Measurements from ENCODE around the gene TMC7. TPM values are rescaled to one million over a fixed set of nuclear protein-coding genes. Genes with fewer than 3 reads are reported as not detected.

Gene TMC7
- total and polyA plus RNA-seq, 2 of the 13 experiments (the other 11 are each of a cell fraction or from before 2014, with no cell fraction given) = 1.2 to 5.1 TPM

DNA sequence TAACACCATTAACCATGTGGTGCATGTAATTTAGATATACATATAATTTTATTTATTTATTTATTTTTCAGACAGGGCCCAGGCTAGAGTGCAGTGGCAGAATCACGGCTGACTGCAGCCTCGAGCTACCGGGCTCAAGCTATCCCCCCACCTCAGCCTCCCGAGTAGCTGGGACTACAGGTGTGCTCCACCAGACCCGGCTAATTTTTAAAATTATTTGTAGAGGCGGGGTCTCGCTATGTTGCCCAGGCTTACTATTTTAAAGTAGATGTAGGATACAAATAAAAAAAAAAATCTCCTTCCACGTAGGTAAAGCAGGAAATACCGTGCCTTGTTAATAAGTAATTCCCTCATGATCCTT is 83.2 kb downstream of the TMC7 start (continued):
- TF ChIP-seq, protein P1, sequence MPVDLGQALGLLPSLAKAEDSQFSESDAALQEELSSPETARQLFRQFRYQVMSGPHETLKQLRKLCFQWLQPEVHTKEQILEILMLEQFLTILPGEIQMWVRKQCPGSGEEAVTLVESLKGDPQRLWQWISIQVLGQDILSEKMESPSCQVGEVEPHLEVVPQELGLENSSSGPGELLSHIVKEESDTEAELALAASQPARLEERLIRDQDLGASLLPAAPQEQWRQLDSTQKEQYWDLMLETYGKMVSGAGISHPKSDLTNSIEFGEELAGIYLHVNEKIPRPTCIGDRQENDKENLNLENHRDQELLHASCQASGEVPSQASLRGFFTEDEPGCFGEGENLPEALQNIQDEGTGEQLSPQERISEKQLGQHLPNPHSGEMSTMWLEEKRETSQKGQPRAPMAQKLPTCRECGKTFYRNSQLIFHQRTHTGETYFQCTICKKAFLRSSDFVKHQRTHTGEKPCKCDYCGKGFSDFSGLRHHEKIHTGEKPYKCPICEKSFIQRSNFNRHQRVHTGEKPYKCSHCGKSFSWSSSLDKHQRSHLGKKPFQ (CRISPR knock-in tag; IDR thresholded peaks at IDR 0.05; ENCODE audit: insufficient replicate concordance) = no peak
- TF ChIP-seq, protein P2, sequence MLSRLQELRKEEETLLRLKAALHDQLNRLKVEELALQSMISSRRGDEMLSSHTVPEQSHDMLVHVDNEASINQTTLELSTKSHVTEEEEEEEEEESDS (CRISPR knock-in tag; IDR thresholded peaks at IDR 0.05; ENCODE audit: borderline replicate concordance) = no peak
- TF ChIP-seq ZNF570 (CRISPR knock-in tag; IDR thresholded peaks at IDR 0.05; ENCODE audit: borderline replicate concordance) = 0 out of 2 replicates have a peak, but pooled peaks have one; percentile 11
- TF ChIP-seq ZNF790 (CRISPR knock-in tag; IDR thresholded peaks at IDR 0.05; ENCODE audit: borderline replicate concordance) = no peak
- no peak for TF ChIP-seq ZNF326 (CRISPR knock-in tag; IDR thresholded peaks at IDR 0.05; ENCODE audit: borderline replicate concordance)
- no peak for TF ChIP-seq SIX4 (CRISPR knock-in tag; IDR thresholded peaks at IDR 0.05)
- no peak for TF ChIP-seq ZNF343 (CRISPR knock-in tag; IDR thresholded peaks at IDR 0.05)
- no peak for TF ChIP-seq DMAP1 (CRISPR knock-in tag; IDR thresholded peaks at IDR 0.05)
- TF ChIP-seq, protein P3, sequence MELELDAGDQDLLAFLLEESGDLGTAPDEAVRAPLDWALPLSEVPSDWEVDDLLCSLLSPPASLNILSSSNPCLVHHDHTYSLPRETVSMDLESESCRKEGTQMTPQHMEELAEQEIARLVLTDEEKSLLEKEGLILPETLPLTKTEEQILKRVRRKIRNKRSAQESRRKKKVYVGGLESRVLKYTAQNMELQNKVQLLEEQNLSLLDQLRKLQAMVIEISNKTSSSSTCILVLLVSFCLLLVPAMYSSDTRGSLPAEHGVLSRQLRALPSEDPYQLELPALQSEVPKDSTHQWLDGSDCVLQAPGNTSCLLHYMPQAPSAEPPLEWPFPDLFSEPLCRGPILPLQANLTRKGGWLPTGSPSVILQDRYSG (CRISPR knock-in tag; IDR thresholded peaks at IDR 0.05) = 0 out of 2 replicates have a peak, but pooled peaks have one; percentile 4
- no peak for TF ChIP-seq ZBTB3 (CRISPR knock-in tag; IDR thresholded peaks at IDR 0.05; ENCODE audit: borderline replicate concordance, low read depth)
- no peak for TF ChIP-seq SMYD3 (CRISPR knock-in tag; IDR thresholded peaks at IDR 0.05)
- TF ChIP-seq ZSCAN25 (CRISPR knock-in tag; IDR thresholded peaks at IDR 0.05) = no peak
- TF ChIP-seq ZNF282 (IDR thresholded peaks at IDR 0.05; ENCODE audit: partially characterized antibody) = no peak
- no peak for TF ChIP-seq PLRG1 (conservative IDR thresholded peaks at IDR 0.05)
- TF ChIP-seq KDM4B (CRISPR knock-in tag; IDR thresholded peaks at IDR 0.05) = no peak
- TF ChIP-seq FOXA3 (CRISPR knock-in tag; IDR thresholded peaks at IDR 0.05) = no peak
- TF ChIP-seq, protein P4, sequence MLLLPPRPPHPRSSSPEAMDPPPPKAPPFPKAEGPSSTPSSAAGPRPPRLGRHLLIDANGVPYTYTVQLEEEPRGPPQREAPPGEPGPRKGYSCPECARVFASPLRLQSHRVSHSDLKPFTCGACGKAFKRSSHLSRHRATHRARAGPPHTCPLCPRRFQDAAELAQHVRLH (CRISPR knock-in tag; IDR thresholded peaks at IDR 0.05; ENCODE audit: borderline replicate concordance, low read depth) = no peak
- no peak for TF ChIP-seq MBD4 (IDR thresholded peaks at IDR 0.05; ENCODE audit: borderline replicate concordance, low read length)
- no peak for TF ChIP-seq ZBTB20 (CRISPR knock-in tag; IDR thresholded peaks at IDR 0.05; ENCODE audit: borderline replicate concordance, low read depth)
- no peak for TF ChIP-seq RBFOX2 (IDR thresholded peaks at IDR 0.05; ENCODE audit: low read depth, low read length)
- TF ChIP-seq ZNF460 (CRISPR knock-in tag; IDR thresholded peaks at IDR 0.05; ENCODE audit: borderline replicate concordance) = peak; percentile 60; the same call in 1 of the 2 replicates
